ENCODE results near the gene TMPRSS3. TPM values are rescaled to one million over a fixed set of nuclear protein-coding genes. Genes with fewer than 3 reads are reported as not detected.

TMPRSS3 gene
- total and polyA plus RNA-seq, 9 of the 15 experiments (the other 6 are each of a cell fraction or from before 2014, with no cell fraction given): 0.07 TPM; not detected in 8

DNA sequence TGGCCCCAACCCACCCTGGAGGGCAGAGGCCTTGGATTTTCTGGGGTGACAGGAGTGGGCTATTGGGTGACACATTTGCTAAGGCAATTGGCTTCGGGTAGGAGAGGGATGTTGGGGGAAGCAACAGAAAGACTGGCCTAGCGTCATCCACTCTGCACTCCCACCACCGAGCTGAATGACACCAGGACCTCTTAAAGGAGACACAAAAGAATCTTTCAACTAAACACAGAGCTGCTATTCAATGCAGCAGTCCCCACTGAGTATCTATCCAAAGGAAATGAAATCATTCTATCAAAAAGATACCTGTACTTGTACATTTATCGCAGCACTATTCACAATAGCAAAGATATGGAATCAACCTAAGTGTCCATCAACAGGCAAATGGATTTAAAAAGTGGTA is 51.2 kb downstream of the TMPRSS3 start:
- Histone ChIP-seq H3K9me1 (ENCODE audit: control insufficient read depth, insufficient read depth, low read length) (no peaks in the 10 kb centered on the region), H3K9me3 (replicated peaks; ENCODE audit: control insufficient read depth, insufficient read depth, low read depth, low read length) (no peaks in the 10 kb centered on the region), H3K79me2 (ENCODE audit: control insufficient read depth, insufficient read depth, low read length) (no peaks in the 10 kb centered on the region), H3K4me3 (no peak overlapping the region), H3K4me2 (ENCODE audit: insufficient read depth, low read length) (no peak overlapping the region), H2AFZ (ENCODE audit: low read depth, low read length) (no peak overlapping the region), H3K36me3 (ENCODE audit: control insufficient read depth, insufficient read depth, low read length) (no peaks in the 10 kb centered on the region), H3K27me3 (ENCODE audit: control insufficient read depth in 2 of 2, insufficient read depth in 2 of 2, low read length in 2 of 2) (peaks cover 34 to 64% of the 10 kb centered on the region in 2 experiments), H4K20me1 (replicated peaks; ENCODE audit: control insufficient read depth, insufficient read depth, low read length) (no peaks in the 10 kb centered on the region), H3K27ac (ENCODE audit: extremely low read depth, low read depth, low read length) (no peak overlapping the region), H3K9ac (ENCODE audit: insufficient read depth in 1 of 2, low read depth in 2 of 2, low read length in 2 of 2) (no peak overlapping the region), H3K4me1 (replicated peaks in 1 of 2; ENCODE audit: control insufficient read depth in 2 of 2, insufficient read depth in 2 of 2, low read length in 2 of 2) (peaks cover 0 to 4% of the 10 kb centered on the region in 2 experiments; a peak in 1 of 5 replicates)
- DNase-seq (ENCODE audit: extremely low read depth in 1 of 4, low spot score in 3 of 4): no peak
- TF ChIP-seq, protein P1, sequence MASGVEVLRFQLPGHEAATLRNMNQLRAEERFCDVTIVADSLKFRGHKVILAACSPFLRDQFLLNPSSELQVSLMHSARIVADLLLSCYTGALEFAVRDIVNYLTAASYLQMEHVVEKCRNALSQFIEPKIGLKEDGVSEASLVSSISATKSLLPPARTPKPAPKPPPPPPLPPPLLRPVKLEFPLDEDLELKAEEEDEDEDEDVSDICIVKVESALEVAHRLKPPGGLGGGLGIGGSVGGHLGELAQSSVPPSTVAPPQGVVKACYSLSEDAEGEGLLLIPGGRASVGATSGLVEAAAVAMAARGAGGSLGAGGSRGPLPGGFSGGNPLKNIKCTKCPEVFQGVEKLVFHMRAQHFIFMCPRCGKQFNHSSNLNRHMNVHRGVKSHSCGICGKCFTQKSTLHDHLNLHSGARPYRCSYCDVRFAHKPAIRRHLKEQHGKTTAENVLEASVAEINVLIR (CRISPR knock-in tag; IDR thresholded peaks at IDR 0.05): no peak
- TF ChIP-seq, protein P2, sequence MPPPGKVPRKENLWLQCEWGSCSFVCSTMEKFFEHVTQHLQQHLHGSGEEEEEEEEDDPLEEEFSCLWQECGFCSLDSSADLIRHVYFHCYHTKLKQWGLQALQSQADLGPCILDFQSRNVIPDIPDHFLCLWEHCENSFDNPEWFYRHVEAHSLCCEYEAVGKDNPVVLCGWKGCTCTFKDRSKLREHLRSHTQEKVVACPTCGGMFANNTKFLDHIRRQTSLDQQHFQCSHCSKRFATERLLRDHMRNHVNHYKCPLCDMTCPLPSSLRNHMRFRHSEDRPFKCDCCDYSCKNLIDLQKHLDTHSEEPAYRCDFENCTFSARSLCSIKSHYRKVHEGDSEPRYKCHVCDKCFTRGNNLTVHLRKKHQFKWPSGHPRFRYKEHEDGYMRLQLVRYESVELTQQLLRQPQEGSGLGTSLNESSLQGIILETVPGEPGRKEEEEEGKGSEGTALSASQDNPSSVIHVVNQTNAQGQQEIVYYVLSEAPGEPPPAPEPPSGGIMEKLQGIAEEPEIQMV (tag; conservative IDR thresholded peaks at IDR 0.05; ENCODE audit: low read depth): no peak
- TF ChIP-seq RBFOX2 (IDR thresholded peaks at IDR 0.05; ENCODE audit: low read depth, low read length): no peak
- no peak for TF ChIP-seq BMI1 (IDR thresholded peaks at IDR 0.05; ENCODE audit: low read length)
- TF ChIP-seq, protein P3, sequence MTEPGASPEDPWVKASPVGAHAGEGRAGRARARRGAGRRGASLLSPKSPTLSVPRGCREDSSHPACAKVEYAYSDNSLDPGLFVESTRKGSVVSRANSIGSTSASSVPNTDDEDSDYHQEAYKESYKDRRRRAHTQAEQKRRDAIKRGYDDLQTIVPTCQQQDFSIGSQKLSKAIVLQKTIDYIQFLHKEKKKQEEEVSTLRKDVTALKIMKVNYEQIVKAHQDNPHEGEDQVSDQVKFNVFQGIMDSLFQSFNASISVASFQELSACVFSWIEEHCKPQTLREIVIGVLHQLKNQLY (CRISPR knock-in tag; conservative IDR thresholded peaks at IDR 0.05): no peak
- no peak for TF ChIP-seq ZBTB1 (CRISPR knock-in tag; IDR thresholded peaks at IDR 0.05; ENCODE audit: borderline replicate concordance, low read depth)
- TF ChIP-seq, protein P4, sequence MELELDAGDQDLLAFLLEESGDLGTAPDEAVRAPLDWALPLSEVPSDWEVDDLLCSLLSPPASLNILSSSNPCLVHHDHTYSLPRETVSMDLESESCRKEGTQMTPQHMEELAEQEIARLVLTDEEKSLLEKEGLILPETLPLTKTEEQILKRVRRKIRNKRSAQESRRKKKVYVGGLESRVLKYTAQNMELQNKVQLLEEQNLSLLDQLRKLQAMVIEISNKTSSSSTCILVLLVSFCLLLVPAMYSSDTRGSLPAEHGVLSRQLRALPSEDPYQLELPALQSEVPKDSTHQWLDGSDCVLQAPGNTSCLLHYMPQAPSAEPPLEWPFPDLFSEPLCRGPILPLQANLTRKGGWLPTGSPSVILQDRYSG (tag; conservative IDR thresholded peaks at IDR 0.05; ENCODE audit: low read depth): no peak
- no peak for TF ChIP-seq ATF1 (CRISPR knock-in tag; IDR thresholded peaks at IDR 0.05)
- TF ChIP-seq ATF1 (tag; IDR thresholded peaks at IDR 0.05): no peak
- TF ChIP-seq BDP1 (IDR thresholded peaks at IDR 0.05; ENCODE audit: insufficient read depth, insufficient read length): no peak
- no peak for TF ChIP-seq RBM39 (optimal IDR thresholded peaks at IDR 0.05; ENCODE audit: low read depth, low read length)
- no peak for TF ChIP-seq SAFB (IDR thresholded peaks at IDR 0.05; ENCODE audit: borderline replicate concordance, low read depth, low read length)
- TF ChIP-seq CREBBP (IDR thresholded peaks at IDR 0.05; ENCODE audit: low read depth, low read length): no peak
- no peak for FAIRE-seq
- no TSS peak for BruUV-seq (replicated peaks)
- in situ Hi-C loops (cut with MboI): no loop called here
- ChIA-PET POLR2A (no interaction called here), CTCF (ENCODE audit: low intra/inter-chr PET ratio) (no interaction called here)
- WGBS (ENCODE audit: insufficient coverage, low coverage, missing lambda C conversion rate): 3% methylated on average over 4 of the region's 4 CpGs
- intact Hi-C loops (cut with micrococcal nuclease): no loop called here
- no peak for ATAC-seq
